Measurements from ENCODE around the gene GLYATL2. TPM values are rescaled to one million over a fixed set of nuclear protein-coding genes. Genes with fewer than 3 reads are reported as not detected.

GLYATL2 gene
- total and polyA plus RNA-seq, 2 of the 13 experiments (the other 11 are each of a cell fraction or from before 2014, with no cell fraction given): not detected

GRCh38 chr11:58788355-58789023 is 56.0 kb downstream of the GLYATL2 start:
- 6% methylated on average over 2 of the region's 4 CpGs for WGBS (ENCODE audit: low lambda C conversion rate)
- intact Hi-C loops (cut with micrococcal nuclease; ENCODE audit: unreplicated experiment) (loop anchor here (1.0 to 5.0 kb wide), 3 partner anchors 113 to 221 kb away; no protein-coding TSS in a partner anchor), in situ Hi-C loops (cut with HindIII; ENCODE audit: extremely low pct_ligation_motif_present, low pct_unique_long_range_greater_than_20kb) (loop anchor here (5.0 to 25.0 kb wide), 3 partner anchors 136 to 251 kb away; no protein-coding TSS in a partner anchor)
- no peak overlapping the region for H2AFZ ChIP-seq (ENCODE audit: low read length)
- no peaks in the 10 kb centered on the region for H3K27me3 ChIP-seq (ENCODE audit: control insufficient read depth in 1 of 2, insufficient read depth in 2 of 2, low read length in 2 of 2)
- FAIRE-seq (peak; percentile 71), DNase-seq (ENCODE audit: low spot score) (peak; percentile 67), ATAC-seq (peak; percentile 98)
- ChIA-PET CTCF (ENCODE audit: low intra/inter-chr PET ratio, low total read pairs) (interaction anchor here (0.9 to 3.5 kb wide), 5 partner anchors 110 to 220 kb away, joined by 3 to 39 read pairs (median 4); no protein-coding TSS in a partner anchor), POLR2A (no interaction called here)
- H3K4me3 ChIP-seq (replicated peaks in 1 of 3; ENCODE audit: insufficient read depth in 1 of 3, low read depth in 2 of 3, low read length in 3 of 3): no peak overlapping the region
- H3K4me1 ChIP-seq (ENCODE audit: insufficient read depth, low read length): peaks cover 7% of the 10 kb centered on the region
- H3K79me2 ChIP-seq (ENCODE audit: insufficient read depth, low read length): no peaks in the 10 kb centered on the region
- H3K27ac ChIP-seq (ENCODE audit: extremely low read length, insufficient read depth, low read length): no peak overlapping the region
- H3K9me3 ChIP-seq (ENCODE audit: low read length): no peaks in the 10 kb centered on the region; the same call in 1 of the 2 replicates
- no peak overlapping the region for H3K4me2 ChIP-seq (ENCODE audit: low read depth, low read length)
- no TSS peak for BruUV-seq (replicated peaks)
- no peak overlapping the region for H3K9ac ChIP-seq (ENCODE audit: insufficient read depth, low read depth, low read length)
- H3K36me3 ChIP-seq (replicated peaks in 1 of 2; ENCODE audit: control insufficient read depth in 1 of 2, insufficient read depth in 2 of 2, low read length in 2 of 2): no peaks in the 10 kb centered on the region
- H4K20me1 ChIP-seq (ENCODE audit: insufficient read depth, low read length): no peaks in the 10 kb centered on the region
- TF ChIP-seq IRF9 (CRISPR knock-in tag; IDR thresholded peaks at IDR 0.05; ENCODE audit: borderline replicate concordance): no peak
- TF ChIP-seq KLF13 (CRISPR knock-in tag; IDR thresholded peaks at IDR 0.05): no peak
- no peak for TF ChIP-seq TBP (CRISPR knock-in tag; IDR thresholded peaks at IDR 0.05)
- TF ChIP-seq PHF21A (CRISPR knock-in tag; IDR thresholded peaks at IDR 0.05): 0 out of 2 replicates have a peak, but pooled peaks have one; percentile 16
- 0 out of 2 replicates have a peak, but pooled peaks have one; percentile 10 for TF ChIP-seq ARID5B (CRISPR knock-in tag; IDR thresholded peaks at IDR 0.05)
- TF ChIP-seq ZNF501 (CRISPR knock-in tag; IDR thresholded peaks at IDR 0.05): peak; percentile 73; the same call in 1 of the 2 replicates
- TF ChIP-seq ZSCAN21 (CRISPR knock-in tag; IDR thresholded peaks at IDR 0.05; ENCODE audit: borderline replicate concordance): no peak
- peak; percentile 59; the same call in 1 of the 2 replicates for TF ChIP-seq ZSCAN31 (CRISPR knock-in tag; IDR thresholded peaks at IDR 0.05; ENCODE audit: low read depth)
- peak; percentile 97 for TF ChIP-seq SMC3 (IDR thresholded peaks at IDR 0.05; ENCODE audit: low read length)
- TF ChIP-seq EP300 (IDR thresholded peaks at IDR 0.05; ENCODE audit: low read depth in 2 of 2, low read length in 2 of 2): no peak
- TF ChIP-seq EP300 (CRISPR knock-in tag; IDR thresholded peaks at IDR 0.05; ENCODE audit: borderline replicate concordance): no peak
- TF ChIP-seq NR2C2 (CRISPR knock-in tag; IDR thresholded peaks at IDR 0.05; ENCODE audit: borderline replicate concordance): no peak
- TF ChIP-seq, protein P1, sequence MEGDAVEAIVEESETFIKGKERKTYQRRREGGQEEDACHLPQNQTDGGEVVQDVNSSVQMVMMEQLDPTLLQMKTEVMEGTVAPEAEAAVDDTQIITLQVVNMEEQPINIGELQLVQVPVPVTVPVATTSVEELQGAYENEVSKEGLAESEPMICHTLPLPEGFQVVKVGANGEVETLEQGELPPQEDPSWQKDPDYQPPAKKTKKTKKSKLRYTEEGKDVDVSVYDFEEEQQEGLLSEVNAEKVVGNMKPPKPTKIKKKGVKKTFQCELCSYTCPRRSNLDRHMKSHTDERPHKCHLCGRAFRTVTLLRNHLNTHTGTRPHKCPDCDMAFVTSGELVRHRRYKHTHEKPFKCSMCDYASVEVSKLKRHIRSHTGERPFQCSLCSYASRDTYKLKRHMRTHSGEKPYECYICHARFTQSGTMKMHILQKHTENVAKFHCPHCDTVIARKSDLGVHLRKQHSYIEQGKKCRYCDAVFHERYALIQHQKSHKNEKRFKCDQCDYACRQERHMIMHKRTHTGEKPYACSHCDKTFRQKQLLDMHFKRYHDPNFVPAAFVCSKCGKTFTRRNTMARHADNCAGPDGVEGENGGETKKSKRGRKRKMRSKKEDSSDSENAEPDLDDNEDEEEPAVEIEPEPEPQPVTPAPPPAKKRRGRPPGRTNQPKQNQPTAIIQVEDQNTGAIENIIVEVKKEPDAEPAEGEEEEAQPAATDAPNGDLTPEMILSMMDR (CRISPR knock-in tag; IDR thresholded peaks at IDR 0.05): peak; percentile 92
- TF ChIP-seq SYNCRIP (IDR thresholded peaks at IDR 0.05; ENCODE audit: insufficient read depth, low read depth, low read length): no peak
- TF ChIP-seq ERF (CRISPR knock-in tag; IDR thresholded peaks at IDR 0.05): 0 out of 2 replicates have a peak, but pooled peaks have one; percentile 29
- TF ChIP-seq TEAD3 (CRISPR knock-in tag; optimal IDR thresholded peaks at IDR 0.05; ENCODE audit: borderline replicate concordance): no peak
- TF ChIP-seq SP140L (CRISPR knock-in tag; IDR thresholded peaks at IDR 0.05; ENCODE audit: borderline replicate concordance): no peak
- no peak for TF ChIP-seq FLYWCH1 (CRISPR knock-in tag; IDR thresholded peaks at IDR 0.05)
